Measurements from ENCODE around the gene MCRIP2. TPM values are rescaled to one million over a fixed set of nuclear protein-coding genes. Genes with fewer than 3 reads are reported as not detected.
A peak's percentile ranks its signal among the peaks of the same experiment; 100 is the strongest.

Gene MCRIP2
- total and polyA plus RNA-seq, 4 donors: 16.3 to 97.3 (median 61.4) TPM

GRCh38 chr16:684071-684794 lies 42.6 kb downstream of the MCRIP2 start, which contains the start of gene JMJD8 (continued):
- TF ChIP-seq REST (IDR thresholded peaks at IDR 0.05) (no peak), NR2F2 (IDR thresholded peaks at IDR 0.05) (peak; percentile 22), ZBTB33 (IDR thresholded peaks at IDR 0.05) (no peak), JUND (IDR thresholded peaks at IDR 0.05) (no peak)

GRCh38 chr16:684961-685696 lies 43.5 kb downstream of the MCRIP2 start:
- Histone ChIP-seq H3K27me3 (ENCODE audit: control insufficient read depth in 4 of 4, insufficient read depth in 4 of 4, low read length in 3 of 4) (no peaks in the 10 kb centered on the region), H3K9me3 (ENCODE audit: control insufficient read depth in 4 of 4, low read length in 3 of 4) (no peaks in the 10 kb centered on the region), H3K27ac (ENCODE audit: low read depth in 1 of 2, low read length in 2 of 2) (no peak overlapping the region), H3K36me3 (ENCODE audit: control insufficient read depth in 4 of 4, insufficient read depth in 3 of 4, low read depth in 1 of 4, low read length in 3 of 4) (peaks cover 8 to 21% (median 12%) of the 10 kb centered on the region in 4 donors), H3K4me3 (ENCODE audit: low read depth in 1 of 3, low read length in 3 of 3) (peak overlapping the region in 1 of 3 donors; percentile 85), H3K4me1 (ENCODE audit: control insufficient read depth in 4 of 4, insufficient read depth in 4 of 4, low read length in 3 of 4) (peaks cover 32 to 62% (median 50%) of the 10 kb centered on the region in 4 donors), H3K9ac (ENCODE audit: low read depth in 1 of 2, low read length in 2 of 2) (no peak overlapping the region)
- TF ChIP-seq YY1 (IDR thresholded peaks at IDR 0.05) (no peak), CTCF (IDR thresholded peaks at IDR 0.05; ENCODE audit: low read depth, low read length, missing input control) (no peak), FOXA1 (IDR thresholded peaks at IDR 0.05) (no peak), REST (IDR thresholded peaks at IDR 0.05) (no peak), HNF4G (IDR thresholded peaks at IDR 0.05) (no peak), RXRA (IDR thresholded peaks at IDR 0.05) (no peak), NR2F2 (IDR thresholded peaks at IDR 0.05) (no peak), FOXA2 (IDR thresholded peaks at IDR 0.05) (no peak), MAX (IDR thresholded peaks at IDR 0.05) (no peak), SP1 (IDR thresholded peaks at IDR 0.05) (no peak), RAD21 (IDR thresholded peaks at IDR 0.05) (no peak), HNF4A (conservative IDR thresholded peaks at IDR 0.05) (no peak), ZBTB33 (IDR thresholded peaks at IDR 0.05) (no peak), ATF3 (IDR thresholded peaks at IDR 0.05) (no peak), JUND (IDR thresholded peaks at IDR 0.05) (no peak), EGR1 (IDR thresholded peaks at IDR 0.05; ENCODE audit: low read depth in 2 of 2) (no peak), GABPA (IDR thresholded peaks at IDR 0.05 in 1 of 2, conservative IDR thresholded peaks at IDR 0.05 in 1 of 2) (no peak)
- no peak for DNase-seq (ENCODE audit: low spot score)
- 96% methylated on average over 61 of the region's 61 CpGs for WGBS
